HEK293 (cell line): ENCODE results near the gene CALHM3.
A peak's percentile ranks its signal among the peaks of the same experiment; 100 is the strongest.

ENCODE experiments used
- CTCF ChIA-PET: fragments of 350-600 bp; formaldehyde crosslinking; extraction: SDS; loops from one replicate; lab custom pipeline; 2021; ENCODE audit warnings: antibody characterized with exemption; lab: Yijun Ruan, JAX
- POLR2A ChIA-PET: fragments of 300-600 bp; formaldehyde crosslinking; extraction: SDS; loops from one replicate; lab custom pipeline; 2020; ENCODE audit warnings: antibody characterized with exemption, inconsistent platforms; lab: Yijun Ruan, JAX
- H3K27ac ChIP-seq: fragments of 200-500 bp; sonication (Bioruptor generic); 2 replicates; pipeline ENCODE4 v1.5.1; 2014; ENCODE audit warnings: low read depth, low read length, control low read depth, inconsistent platforms; ENCODE audit errors: extremely low read depth
- H3K36me3 ChIP-seq, 2 experiments: fragments of 200-500 bp in 1 of 2; sonication (Bioruptor generic) in 1 of 2; 1 replicate in 1 of 2; 2 replicates in 1 of 2; pipeline ENCODE4 v1.5.1; 2014 to 2017; ENCODE audit warnings: inconsistent platforms in 2 of 2, low read length in 2 of 2; ENCODE audit not compliant: control insufficient read depth in 2 of 2, insufficient read depth in 1 of 2
- H3K4me1 ChIP-seq: fragments of 200-500 bp; sonication (Bioruptor generic); 2 replicates; pipeline ENCODE4 v1.5.1; 2014; ENCODE audit warnings: mild to moderate bottlenecking, low read length, inconsistent platforms; ENCODE audit not compliant: control insufficient read depth, insufficient read depth
- H3K4me3 ChIP-seq: 2 replicates; pipeline ENCODE4 v1.5.1; 2011; ENCODE audit warnings: low read depth, mild to moderate bottlenecking, control low read depth, low read length, moderate library complexity
- H3K9me3 ChIP-seq: fragments of 200-500 bp; sonication (Bioruptor generic); 2 replicates; pipeline ENCODE4 v1.5.1; 2014; ENCODE audit warnings: low read depth, low read length, inconsistent platforms; ENCODE audit not compliant: control insufficient read depth, insufficient read depth
- BCL6B ChIP-seq: fragments of 450-650 bp; formaldehyde crosslinking; IDR thresholded peaks from 2 replicates; pipeline ENCODE4 v1.5.1; 2017; ENCODE audit warnings: missing biosample characterization, missing genetic modification characterization
- KLF1 ChIP-seq: fragments of 450-650 bp; formaldehyde crosslinking; IDR thresholded peaks from 2 replicates; pipeline ENCODE4 v1.5.1; 2016; ENCODE audit warnings: missing biosample characterization, missing genetic modification characterization
- KLF16 ChIP-seq: fragments of 450-650 bp; formaldehyde crosslinking; IDR thresholded peaks from 2 replicates; pipeline ENCODE4 v1.5.1; 2017; ENCODE audit warnings: missing biosample characterization, missing genetic modification characterization
- ZBTB1 ChIP-seq: fragments of 450-650 bp; formaldehyde crosslinking; IDR thresholded peaks from 2 replicates; pipeline ENCODE4 v1.5.1; 2016; ENCODE audit warnings: missing biosample characterization, missing genetic modification characterization
- ZEB2 ChIP-seq: fragments of 450-650 bp; formaldehyde crosslinking; IDR thresholded peaks from 2 replicates; pipeline ENCODE4 v1.5.1; 2016; ENCODE audit warnings: missing biosample characterization, missing genetic modification characterization
- ZFHX2 ChIP-seq: fragments of 450-650 bp; formaldehyde crosslinking; conservative IDR thresholded peaks from 2 replicates; pipeline ENCODE4 v1.5.1; 2016; ENCODE audit warnings: missing biosample characterization, missing genetic modification characterization
- ZNF10 ChIP-seq: fragments of 450-650 bp; formaldehyde crosslinking; IDR thresholded peaks from 2 replicates; pipeline ENCODE4 v1.5.1; 2017; ENCODE audit warnings: missing biosample characterization, missing genetic modification characterization
- ZNF114 ChIP-seq: fragments of 450-650 bp; formaldehyde crosslinking; IDR thresholded peaks from 2 replicates; pipeline ENCODE4 v1.5.0; 2017; ENCODE audit warnings: missing biosample characterization, missing genetic modification characterization
- ZNF302 ChIP-seq: fragments of 450-650 bp; formaldehyde crosslinking; IDR thresholded peaks from 2 replicates; pipeline ENCODE4 v1.5.1; 2016; ENCODE audit warnings: missing biosample characterization, missing genetic modification characterization, low read depth
- ZNF366 ChIP-seq: fragments of 450-650 bp; formaldehyde crosslinking; conservative IDR thresholded peaks from 2 replicates; pipeline ENCODE4 v1.5.1; 2016; ENCODE audit warnings: missing biosample characterization, missing genetic modification characterization
- ZNF416 ChIP-seq: fragments of 450-650 bp; formaldehyde crosslinking; IDR thresholded peaks from 2 replicates; pipeline ENCODE4 v1.5.1; 2016; ENCODE audit warnings: missing biosample characterization, missing genetic modification characterization
- ZNF513 ChIP-seq: fragments of 450-650 bp; IDR thresholded peaks from 2 replicates; pipeline ENCODE4 v1.5.1; 2018; ENCODE audit warnings: missing biosample characterization, missing genetic modification characterization
- ZNF529 ChIP-seq: fragments of 450-650 bp; formaldehyde crosslinking; IDR thresholded peaks from 2 replicates; pipeline ENCODE4 v1.5.1; 2017; ENCODE audit warnings: missing genetic modification characterization, missing biosample characterization; ENCODE audit not compliant: insufficient replicate concordance
- ZNF596 ChIP-seq: fragments of 450-650 bp; IDR thresholded peaks from 2 replicates; pipeline ENCODE4 v1.5.0; 2018; ENCODE audit warnings: missing biosample characterization, mild to moderate bottlenecking, missing genetic modification characterization, moderate library complexity
- ZNF610 ChIP-seq: fragments of 450-650 bp; formaldehyde crosslinking; IDR thresholded peaks from 2 replicates; pipeline ENCODE4 v1.5.1; 2016; ENCODE audit warnings: missing biosample characterization, missing genetic modification characterization, borderline replicate concordance
- ZNF629 ChIP-seq: fragments of 450-650 bp; formaldehyde crosslinking; IDR thresholded peaks from 2 replicates; pipeline ENCODE4 v1.5.1; 2017; ENCODE audit warnings: missing biosample characterization, missing genetic modification characterization
- ZNF658 ChIP-seq: fragments of 450-650 bp; formaldehyde crosslinking; IDR thresholded peaks from 2 replicates; pipeline ENCODE4; 2016; ENCODE audit warnings: missing biosample characterization, missing genetic modification characterization
- ZNF692 ChIP-seq: fragments of 450-650 bp; formaldehyde crosslinking; IDR thresholded peaks from 2 replicates; pipeline ENCODE4 v1.5.1; 2016; ENCODE audit warnings: missing biosample characterization, missing genetic modification characterization
- ZSCAN16 ChIP-seq: fragments of 450-650 bp; formaldehyde crosslinking; IDR thresholded peaks from 2 replicates; pipeline ENCODE4 v1.5.1; 2016; ENCODE audit warnings: missing biosample characterization, missing genetic modification characterization
- TF ChIP-seq, protein P1 (sequence below): fragments of 450-650 bp; formaldehyde crosslinking; IDR thresholded peaks from 2 replicates; pipeline ENCODE4 v1.5.1; 2016; ENCODE audit warnings: missing biosample characterization, missing genetic modification characterization
- TF ChIP-seq, protein P2 (sequence below): fragments of 450-650 bp; formaldehyde crosslinking; IDR thresholded peaks from 2 replicates; pipeline ENCODE4 v1.5.1; 2016; ENCODE audit warnings: missing biosample characterization, missing genetic modification characterization
- TF ChIP-seq, protein P3 (sequence below): fragments of 450-650 bp; formaldehyde crosslinking; IDR thresholded peaks from 2 replicates; pipeline ENCODE4 v1.5.1; 2016; ENCODE audit warnings: missing biosample characterization, missing genetic modification characterization

Gene CALHM3

GRCh38 chr10:103479135-103479534 is at the start of gene CALHM3 (continued):
- TF ChIP-seq ZNF529 (tag by site-specific recombination) (no peak), ZFHX2 (tag by site-specific recombination) (no peak), ZNF658 (no peak), KLF1 (tag by site-specific recombination) (peak; percentile 84), ZNF513 (tag by site-specific recombination) (no peak), ZNF302 (no peak), ZNF10 (tag by site-specific recombination) (no peak), ZNF610 (tag by site-specific recombination) (no peak), ZNF596 (no peak), ZNF692 (tag by site-specific recombination) (peak; percentile 59; the same call in 1 of the 2 replicates), ZBTB1 (tag by site-specific recombination) (no peak), ZNF366 (tag by site-specific recombination) (0 out of 2 replicates have a peak, but pooled peaks have one; percentile 28), ZSCAN16 (no peak), ZEB2 (tag by site-specific recombination) (no peak), ZNF416 (tag by site-specific recombination) (no peak), ZNF629 (tag by site-specific recombination) (no peak), KLF16 (tag by site-specific recombination) (no peak)
- TF ChIP-seq, protein P1, sequence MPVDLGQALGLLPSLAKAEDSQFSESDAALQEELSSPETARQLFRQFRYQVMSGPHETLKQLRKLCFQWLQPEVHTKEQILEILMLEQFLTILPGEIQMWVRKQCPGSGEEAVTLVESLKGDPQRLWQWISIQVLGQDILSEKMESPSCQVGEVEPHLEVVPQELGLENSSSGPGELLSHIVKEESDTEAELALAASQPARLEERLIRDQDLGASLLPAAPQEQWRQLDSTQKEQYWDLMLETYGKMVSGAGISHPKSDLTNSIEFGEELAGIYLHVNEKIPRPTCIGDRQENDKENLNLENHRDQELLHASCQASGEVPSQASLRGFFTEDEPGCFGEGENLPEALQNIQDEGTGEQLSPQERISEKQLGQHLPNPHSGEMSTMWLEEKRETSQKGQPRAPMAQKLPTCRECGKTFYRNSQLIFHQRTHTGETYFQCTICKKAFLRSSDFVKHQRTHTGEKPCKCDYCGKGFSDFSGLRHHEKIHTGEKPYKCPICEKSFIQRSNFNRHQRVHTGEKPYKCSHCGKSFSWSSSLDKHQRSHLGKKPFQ: no peak
- TF ChIP-seq, protein P2, sequence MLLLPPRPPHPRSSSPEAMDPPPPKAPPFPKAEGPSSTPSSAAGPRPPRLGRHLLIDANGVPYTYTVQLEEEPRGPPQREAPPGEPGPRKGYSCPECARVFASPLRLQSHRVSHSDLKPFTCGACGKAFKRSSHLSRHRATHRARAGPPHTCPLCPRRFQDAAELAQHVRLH (tag by site-specific recombination): no peak
- TF ChIP-seq, protein P3, sequence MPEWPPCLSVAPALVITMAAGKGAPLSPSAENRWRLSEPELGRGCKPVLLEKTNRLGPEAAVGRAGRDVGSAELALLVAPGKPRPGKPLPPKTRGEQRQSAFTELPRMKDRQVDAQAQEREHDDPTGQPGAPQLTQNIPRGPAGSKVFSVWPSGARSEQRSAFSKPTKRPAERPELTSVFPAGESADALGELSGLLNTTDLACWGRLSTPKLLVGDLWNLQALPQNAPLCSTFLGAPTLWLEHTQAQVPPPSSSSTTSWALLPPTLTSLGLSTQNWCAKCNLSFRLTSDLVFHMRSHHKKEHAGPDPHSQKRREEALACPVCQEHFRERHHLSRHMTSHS: no peak

GRCh38 chr10:103528549-103528948 is 49.5 kb upstream of the CALHM3 start:
- no peaks in the 10 kb centered on the region for H3K9me3 ChIP-seq
- no peaks in the 10 kb centered on the region for H3K4me1 ChIP-seq
- ChIA-PET POLR2A (no interaction called here), CTCF (interaction anchor here (0.7 to 1.2 kb wide), 3 partner anchors 14 to 38 kb away, joined by 3 to 7 read pairs (median 4); no protein-coding TSS in a partner anchor)
- no peak overlapping the region for H3K4me3 ChIP-seq
- TF ChIP-seq BCL6B (tag by site-specific recombination) (peak; percentile 80), ZNF114 (no peak)
- no peak overlapping the region for H3K27ac ChIP-seq
- H3K36me3 ChIP-seq: no peaks in the 10 kb centered on the region; a peak in 1 of 3 replicates
